HG02798 (cell line): ENCODE data around the gene KIF22.
"Not testable (repeated sequence)": the region's sequence is repeated elsewhere in the genome, so short reads cannot be mapped to it uniquely, and the experiment has no call there.

Source experiments
- ATAC-seq: cut with Tn5 transposase; IDR thresholded peaks from one replicate; pipeline ENCODE4 v1.9.1; 2021; ENCODE audit warnings: mild to moderate bottlenecking; ENCODE audit not compliant: unreplicated experiment, poor library complexity

Gene KIF22

DNA sequence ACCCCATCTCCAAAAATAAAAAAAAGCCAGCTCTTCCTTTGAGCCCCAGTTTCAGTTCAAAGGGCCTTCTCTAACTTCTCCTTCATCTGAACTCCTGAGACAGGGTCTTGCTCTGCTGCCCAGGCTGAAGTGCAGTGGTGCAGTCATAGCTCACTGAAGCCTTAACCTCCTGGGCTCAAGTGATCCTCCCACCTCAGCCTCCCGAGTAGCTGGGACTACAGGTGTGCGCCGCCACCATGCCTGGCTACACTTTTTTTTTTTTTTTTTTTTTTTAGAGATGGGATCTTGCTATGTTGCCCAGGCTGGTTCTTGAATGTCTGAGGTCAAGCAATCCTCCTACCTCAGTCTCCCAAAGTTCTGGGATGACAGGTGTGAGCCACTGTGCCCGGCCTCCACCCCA is 42.7 kb downstream of the KIF22 start:
- ATAC-seq, result not testable (repeated sequence)

- ATAC-seq, result no peak
Observed at GRCh38 chr16:29834079-29834478, 43.5 kb downstream of the KIF22 start.

DNA sequence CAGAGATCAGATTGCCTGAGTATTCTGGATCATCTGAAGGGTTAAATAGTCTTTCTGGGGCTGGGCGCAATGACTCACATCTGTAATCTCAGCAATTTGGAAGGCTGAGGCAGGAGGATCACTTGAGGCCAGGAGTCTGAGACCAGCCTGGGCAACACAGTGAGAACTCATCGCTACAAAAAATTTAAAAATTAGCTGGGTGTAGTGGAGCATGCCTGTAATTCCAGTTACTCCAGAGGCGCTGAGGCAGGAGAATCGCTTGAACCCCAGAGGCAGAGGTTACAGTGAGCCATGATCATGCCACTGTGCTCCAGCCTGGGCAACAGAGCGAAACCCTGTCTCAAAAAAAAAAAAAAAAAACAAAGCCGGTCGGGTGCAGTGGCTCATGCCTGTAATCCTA is 45.4 kb downstream of the KIF22 start:
- no peak for ATAC-seq

GRCh38 chr16:29836623-29837022 is 46.1 kb downstream of the KIF22 start:
- ATAC-seq, result no peak

DNA sequence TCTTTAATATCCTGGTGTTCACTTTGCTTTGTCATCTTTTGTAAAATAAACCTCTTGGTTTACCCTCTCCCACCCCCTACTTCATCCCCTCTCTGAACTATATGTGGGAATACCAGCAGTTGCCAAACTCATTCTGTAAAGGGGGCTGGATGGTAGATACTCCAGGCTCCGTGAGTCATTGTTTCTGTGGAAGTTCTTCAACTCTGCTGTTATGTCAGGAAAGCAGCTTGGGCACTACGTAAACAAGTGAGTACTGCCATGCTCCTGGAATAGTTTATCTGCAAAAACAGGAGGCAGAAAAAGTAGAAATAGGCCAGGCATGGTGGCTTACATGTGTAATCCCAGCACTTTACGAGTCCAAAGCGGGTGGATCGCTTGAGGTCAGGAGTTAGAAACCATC is 47.3 kb downstream of the KIF22 start:
- ATAC-seq, result no peak

DNA sequence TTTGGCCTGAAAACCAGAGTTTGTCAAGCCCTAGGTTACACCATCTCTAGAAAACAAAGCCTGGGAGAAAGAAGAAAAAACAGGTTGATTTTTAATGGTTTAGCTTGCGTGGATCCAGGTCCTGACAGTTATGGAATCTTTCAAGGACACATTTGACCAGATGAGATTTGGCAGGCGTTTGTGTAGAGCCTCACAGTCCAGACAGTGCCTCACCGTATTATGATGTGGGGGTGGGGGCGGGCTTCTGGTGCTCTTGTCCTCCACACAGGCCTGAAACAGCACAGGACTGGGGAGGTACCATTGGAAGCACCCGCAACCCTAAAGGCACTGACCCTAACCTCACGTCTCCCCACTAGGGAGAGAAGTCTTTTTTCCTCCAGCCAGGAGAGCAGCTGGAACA is 49.3 kb downstream of the KIF22 start:
- ATAC-seq, result no peak

GRCh38 chr16:29840240-29840639 is 49.7 kb downstream of the KIF22 start:
- no peak for ATAC-seq

GRCh38 chr16:29841631-29842030 is 51.1 kb downstream of the KIF22 start:
- no peak for ATAC-seq

- no peak for ATAC-seq
Observed at GRCh38 chr16:29842732-29843346, 52.3 kb downstream of the KIF22 start.

DNA sequence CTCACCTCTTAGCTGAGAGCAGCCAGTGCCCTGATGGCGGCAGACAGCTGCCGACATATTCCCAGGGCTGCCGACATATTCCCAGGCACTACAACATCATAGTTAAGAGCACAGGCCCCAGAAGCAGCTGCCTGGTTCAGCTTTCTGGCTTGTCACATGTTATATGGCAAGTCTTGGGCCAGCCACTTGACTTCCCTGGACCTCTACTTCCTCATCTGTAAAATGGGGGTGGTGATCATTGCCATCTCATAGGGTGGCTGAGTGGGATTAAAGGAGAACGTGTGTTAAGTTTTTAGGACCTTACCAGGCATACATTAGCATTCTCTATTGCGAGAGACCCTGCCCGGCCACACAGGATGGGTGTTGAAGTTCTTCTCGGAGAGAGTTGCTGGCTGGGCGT is 53.4 kb downstream of the KIF22 start:
- ATAC-seq, result no peak

DNA sequence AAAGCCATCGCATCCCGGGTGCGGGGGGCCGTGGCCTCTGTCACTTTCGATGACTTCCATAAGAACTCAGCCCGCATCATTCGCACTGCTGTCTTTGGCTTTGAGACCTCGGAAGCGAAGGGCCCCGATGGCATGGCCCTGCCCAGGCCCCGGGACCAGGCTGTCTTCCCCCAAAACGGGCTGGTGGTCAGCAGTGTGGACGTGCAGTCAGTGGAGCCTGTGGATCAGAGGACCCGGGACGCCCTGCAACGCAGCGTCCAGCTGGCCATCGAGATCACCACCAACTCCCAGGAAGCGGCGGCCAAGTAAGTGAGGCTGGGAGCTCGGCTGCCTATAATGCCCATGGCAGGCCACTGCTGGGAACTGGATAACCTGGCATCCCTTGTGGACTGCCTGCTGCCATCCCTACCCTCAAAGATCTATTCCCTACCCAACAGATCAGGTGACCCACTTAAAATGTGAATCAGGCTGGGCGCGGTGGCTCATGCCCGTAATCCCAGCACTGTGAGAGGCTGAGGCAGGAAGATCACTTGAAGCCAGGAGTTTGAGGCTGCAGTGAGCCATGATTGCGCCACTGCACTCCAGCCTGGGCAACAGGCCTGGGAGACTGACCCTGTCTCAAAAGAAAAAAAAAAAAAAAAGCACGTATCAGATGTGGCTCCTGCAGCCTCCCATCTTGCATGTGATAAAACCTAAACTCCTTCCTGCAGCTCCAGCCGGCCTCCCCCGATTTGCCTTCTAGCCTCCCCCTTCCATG is 54.2 kb downstream of the KIF22 start:
- no peak for ATAC-seq

- ATAC-seq, result no peak
Observed at GRCh38 chr16:29845656-29846055, 55.1 kb downstream of the KIF22 start.

DNA sequence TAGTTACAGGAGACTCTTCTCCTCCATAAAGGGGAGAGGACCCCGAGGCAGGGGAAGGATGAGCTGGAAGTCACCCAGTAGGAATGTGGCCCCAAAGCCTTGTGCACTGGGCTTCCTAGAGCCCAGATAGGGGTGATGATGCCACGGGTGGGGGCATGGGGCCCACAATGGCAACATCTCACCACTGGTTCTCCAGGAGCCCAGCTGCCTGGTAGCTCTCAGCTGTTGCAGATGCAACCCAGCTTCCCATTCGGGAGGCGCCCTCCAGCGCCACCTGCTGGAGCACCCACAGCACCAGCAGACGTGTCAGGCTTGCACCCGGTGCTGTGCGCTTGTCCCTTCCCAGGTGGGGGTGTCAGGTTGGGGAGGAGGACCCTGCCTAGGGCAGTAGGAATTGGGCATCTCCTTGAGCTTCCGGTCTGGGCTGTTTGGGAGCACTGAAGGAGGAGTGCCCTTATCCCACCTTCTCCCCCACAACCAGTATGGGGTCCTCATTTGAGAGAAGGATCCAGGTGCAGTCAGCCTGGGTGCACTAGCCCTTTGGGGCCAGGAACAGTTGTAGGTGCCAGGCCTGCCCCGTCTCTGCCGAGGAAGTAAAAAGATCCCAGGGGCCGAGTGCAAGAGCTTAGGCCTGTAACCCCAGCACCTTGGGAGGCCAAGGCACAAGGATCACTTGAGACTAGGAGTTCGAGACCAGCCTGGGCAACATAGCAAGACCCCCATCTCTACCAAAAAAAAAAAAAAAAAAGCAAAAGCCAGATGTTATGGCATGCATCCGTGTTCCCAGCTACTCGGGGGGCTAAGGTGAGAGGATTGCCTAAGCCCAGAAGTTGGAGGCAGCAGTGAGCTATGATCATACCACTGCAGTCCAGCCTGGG is 58.1 kb downstream of the KIF22 start:
- ATAC-seq, result peak; percentile 68

DNA sequence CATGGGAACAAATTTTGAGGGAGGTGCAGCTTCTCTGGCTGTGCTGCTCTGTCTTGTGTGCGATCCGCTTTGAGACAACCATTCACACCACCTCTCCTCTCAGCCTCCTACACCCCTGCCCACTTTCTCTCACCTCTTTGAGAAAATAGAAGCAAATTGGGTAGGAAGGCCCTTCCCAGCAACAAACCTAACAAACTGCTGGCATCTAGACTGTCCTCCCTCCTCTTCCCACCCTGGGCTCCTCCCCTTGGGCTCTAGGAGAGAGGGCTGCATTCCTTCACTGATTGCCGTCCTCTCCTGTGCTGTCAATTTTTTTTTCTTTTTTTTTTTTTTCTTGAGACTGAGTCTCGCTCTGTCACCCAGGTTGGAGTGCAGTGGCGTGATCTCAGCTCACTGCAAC is 59.0 kb downstream of the KIF22 start:
- ATAC-seq, result no peak

- no peak for ATAC-seq
Observed at GRCh38 chr16:29850998-29851397, 60.4 kb downstream of the KIF22 start.

DNA sequence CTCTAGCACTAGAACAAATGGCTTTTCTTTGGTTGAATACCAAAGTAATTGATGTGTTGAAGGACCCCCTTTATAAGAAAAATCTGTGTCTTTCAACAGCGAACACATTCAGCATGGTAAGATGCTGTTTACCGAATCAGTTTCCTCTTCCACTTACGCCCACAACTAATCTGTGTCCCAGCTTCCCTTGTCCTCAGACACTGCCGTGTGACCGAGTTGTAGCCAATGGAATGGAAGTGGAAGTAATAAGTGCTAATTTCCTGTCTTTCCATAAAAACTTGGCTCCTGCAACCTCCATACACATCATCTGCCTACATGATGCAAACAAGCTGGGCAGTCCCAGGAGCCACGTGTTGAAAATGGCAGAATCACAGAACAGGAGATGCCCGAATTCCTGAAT is 62.1 kb downstream of the KIF22 start:
- ATAC-seq, result no peak

GRCh38 chr16:29854520-29855100 is 64.1 kb downstream of the KIF22 start:
- no peak for ATAC-seq
